ENCODE data around the gene TCFL5.

- TF ChIP-seq POLR2A (IDR thresholded peaks at IDR 0.05; ENCODE audit: low read depth) (no peak), EP300 (IDR thresholded peaks at IDR 0.05) (no peak)
- TF ChIP-seq, protein P1, sequence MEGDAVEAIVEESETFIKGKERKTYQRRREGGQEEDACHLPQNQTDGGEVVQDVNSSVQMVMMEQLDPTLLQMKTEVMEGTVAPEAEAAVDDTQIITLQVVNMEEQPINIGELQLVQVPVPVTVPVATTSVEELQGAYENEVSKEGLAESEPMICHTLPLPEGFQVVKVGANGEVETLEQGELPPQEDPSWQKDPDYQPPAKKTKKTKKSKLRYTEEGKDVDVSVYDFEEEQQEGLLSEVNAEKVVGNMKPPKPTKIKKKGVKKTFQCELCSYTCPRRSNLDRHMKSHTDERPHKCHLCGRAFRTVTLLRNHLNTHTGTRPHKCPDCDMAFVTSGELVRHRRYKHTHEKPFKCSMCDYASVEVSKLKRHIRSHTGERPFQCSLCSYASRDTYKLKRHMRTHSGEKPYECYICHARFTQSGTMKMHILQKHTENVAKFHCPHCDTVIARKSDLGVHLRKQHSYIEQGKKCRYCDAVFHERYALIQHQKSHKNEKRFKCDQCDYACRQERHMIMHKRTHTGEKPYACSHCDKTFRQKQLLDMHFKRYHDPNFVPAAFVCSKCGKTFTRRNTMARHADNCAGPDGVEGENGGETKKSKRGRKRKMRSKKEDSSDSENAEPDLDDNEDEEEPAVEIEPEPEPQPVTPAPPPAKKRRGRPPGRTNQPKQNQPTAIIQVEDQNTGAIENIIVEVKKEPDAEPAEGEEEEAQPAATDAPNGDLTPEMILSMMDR (IDR thresholded peaks at IDR 0.05): no peak
Observed at GRCh38 chr20:62832212-62832922, 29.3 kb downstream of the TCFL5 start.
